Calu3 (cell line): ENCODE results near the gene TBL1X. TPM values are rescaled to one million over a fixed set of nuclear protein-coding genes. Genes with fewer than 3 reads are reported as not detected.

Experiments used
- BruUV-seq: library from RNA; stranded (reverse); fragments of 400-500 nt; replicated peaks from 2 replicates; lab custom pipeline; 2021; lab: Mats Ljungman, UMichigan
- CTCF ChIA-PET: fragments of 300-600 bp; sonication (Branson Sonifier 250); formaldehyde crosslinking; loops from one replicate; lab custom pipeline; 2022; ENCODE audit warnings: antibody characterized with exemption; lab: Charles Lee
- DNase-seq: peaks from one replicate; pipeline ENCODE4 v3.0.0; 2022
- H3K27ac Mint-ChIP-seq: one replicate; pipeline ENCODE4 v1.8.0; 2022; ENCODE audit warnings: mixed read lengths; ENCODE audit not compliant: unreplicated experiment
- H3K27me3 Mint-ChIP-seq: one replicate; pipeline ENCODE4 v1.8.0; 2022; ENCODE audit warnings: mixed read lengths; ENCODE audit not compliant: unreplicated experiment
- H3K36me3 Mint-ChIP-seq: one replicate; pipeline ENCODE4 v1.8.0; 2022; ENCODE audit warnings: mild to moderate bottlenecking, moderate library complexity, mixed read lengths; ENCODE audit not compliant: insufficient read depth, unreplicated experiment
- H3K4me1 Mint-ChIP-seq: one replicate; pipeline ENCODE4 v1.8.0; 2022; ENCODE audit warnings: mild to moderate bottlenecking, low read depth, mixed read lengths; ENCODE audit not compliant: unreplicated experiment
- H3K4me3 Mint-ChIP-seq: one replicate; pipeline ENCODE4 v1.8.0; 2022; ENCODE audit warnings: mild to moderate bottlenecking, low read depth, moderate library complexity, mixed read lengths; ENCODE audit not compliant: unreplicated experiment
- H3K9me3 Mint-ChIP-seq: one replicate; pipeline ENCODE4 v1.8.0; 2022; ENCODE audit warnings: low read depth, mixed read lengths; ENCODE audit not compliant: unreplicated experiment
- intact Hi-C: fragments of 100-400 bp; cut with micrococcal nuclease; formaldehyde crosslinking; loops from one replicate; pipeline ENCODE4 v1.10.0; 2022; ENCODE audit not compliant: unreplicated experiment
- total RNA-seq: library from RNA; stranded (reverse); gene quantifications from 2 replicates; pipeline ENCODE4 v1.2.3, GENCODE V29; 2022
- TF ChIP-seq, protein P1 (sequence below): fragments of 200-600 bp; IDR thresholded peaks from one replicate; pipeline ENCODE4 v1.8.0; 2022; ENCODE audit warnings: antibody characterized with exemption; ENCODE audit not compliant: unreplicated experiment

TBL1X gene
- total RNA-seq, 1 experiment from 2014 or later: 25.0 TPM

DNA sequence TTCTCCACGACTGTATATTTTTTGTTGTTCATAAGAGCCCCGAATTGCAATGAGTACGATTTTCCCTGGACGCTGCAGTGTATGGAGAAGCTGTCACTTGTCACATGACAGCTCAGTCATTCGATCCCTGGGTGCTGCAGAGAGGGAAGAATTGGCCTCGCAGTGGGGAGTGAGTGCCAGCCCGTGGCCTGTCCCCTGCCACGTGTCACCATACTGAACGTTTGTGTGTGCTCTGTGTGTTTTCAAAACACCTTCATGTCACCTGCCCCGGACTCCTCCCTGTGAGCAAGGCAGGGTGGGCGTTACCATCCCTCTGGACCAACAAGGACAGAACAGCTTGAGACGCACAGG lies 77.9 kb downstream of the TBL1X start:
- Mint-ChIP-seq H3K9me3 (no peaks in the 10 kb centered on the region), H3K4me1 (no peaks in the 10 kb centered on the region)
- intact Hi-C loops: no loop called here

DNA sequence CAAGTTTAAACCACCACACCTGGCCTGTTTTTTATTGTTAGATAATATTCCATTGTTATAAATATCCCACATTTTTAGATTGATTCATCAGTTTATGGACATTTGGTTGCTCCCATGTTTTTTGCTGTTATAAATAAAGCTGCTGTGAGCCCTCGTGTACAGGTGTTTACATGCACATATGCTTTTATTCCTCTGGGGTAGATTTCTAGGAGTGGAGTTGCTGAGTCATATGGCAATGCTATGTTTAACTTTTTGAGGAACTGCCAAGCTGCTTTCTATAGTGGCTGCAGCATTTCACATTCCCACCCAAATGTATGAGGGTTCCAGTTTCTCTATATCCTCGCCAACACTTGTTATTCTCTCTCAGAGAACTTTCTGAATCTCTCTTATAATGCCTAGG lies 90.5 kb downstream of the TBL1X start:
- TF ChIP-seq, protein P1, sequence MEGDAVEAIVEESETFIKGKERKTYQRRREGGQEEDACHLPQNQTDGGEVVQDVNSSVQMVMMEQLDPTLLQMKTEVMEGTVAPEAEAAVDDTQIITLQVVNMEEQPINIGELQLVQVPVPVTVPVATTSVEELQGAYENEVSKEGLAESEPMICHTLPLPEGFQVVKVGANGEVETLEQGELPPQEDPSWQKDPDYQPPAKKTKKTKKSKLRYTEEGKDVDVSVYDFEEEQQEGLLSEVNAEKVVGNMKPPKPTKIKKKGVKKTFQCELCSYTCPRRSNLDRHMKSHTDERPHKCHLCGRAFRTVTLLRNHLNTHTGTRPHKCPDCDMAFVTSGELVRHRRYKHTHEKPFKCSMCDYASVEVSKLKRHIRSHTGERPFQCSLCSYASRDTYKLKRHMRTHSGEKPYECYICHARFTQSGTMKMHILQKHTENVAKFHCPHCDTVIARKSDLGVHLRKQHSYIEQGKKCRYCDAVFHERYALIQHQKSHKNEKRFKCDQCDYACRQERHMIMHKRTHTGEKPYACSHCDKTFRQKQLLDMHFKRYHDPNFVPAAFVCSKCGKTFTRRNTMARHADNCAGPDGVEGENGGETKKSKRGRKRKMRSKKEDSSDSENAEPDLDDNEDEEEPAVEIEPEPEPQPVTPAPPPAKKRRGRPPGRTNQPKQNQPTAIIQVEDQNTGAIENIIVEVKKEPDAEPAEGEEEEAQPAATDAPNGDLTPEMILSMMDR: no peak
- H3K27ac Mint-ChIP-seq: no peak overlapping the region
- no peaks in the 10 kb centered on the region for H3K4me1 Mint-ChIP-seq
- no peaks in the 10 kb centered on the region for H3K36me3 Mint-ChIP-seq
- H3K27me3 Mint-ChIP-seq: no peaks in the 10 kb centered on the region
- BruUV-seq: no TSS peak
- CTCF ChIA-PET: interaction anchor here (0.7 kb wide), 1 partner anchor 203 kb away, joined by 3 read pairs; no protein-coding TSS in a partner anchor
- H3K4me3 Mint-ChIP-seq: no peak overlapping the region
- intact Hi-C loops: no loop called here
- no peak for DNase-seq
- no peaks in the 10 kb centered on the region for H3K9me3 Mint-ChIP-seq

More for the DNA sequence above, 77.9 kb downstream of the TBL1X start:
- H3K36me3 Mint-ChIP-seq: peaks cover 5% of the 10 kb centered on the region
- no peak overlapping the region for H3K27ac Mint-ChIP-seq
- BruUV-seq: no TSS peak
- TF ChIP-seq, protein P1: no peak
- no peak overlapping the region for H3K4me3 Mint-ChIP-seq
- CTCF ChIA-PET: no interaction called here
- no peaks in the 10 kb centered on the region for H3K27me3 Mint-ChIP-seq
- no peak for DNase-seq

DNA sequence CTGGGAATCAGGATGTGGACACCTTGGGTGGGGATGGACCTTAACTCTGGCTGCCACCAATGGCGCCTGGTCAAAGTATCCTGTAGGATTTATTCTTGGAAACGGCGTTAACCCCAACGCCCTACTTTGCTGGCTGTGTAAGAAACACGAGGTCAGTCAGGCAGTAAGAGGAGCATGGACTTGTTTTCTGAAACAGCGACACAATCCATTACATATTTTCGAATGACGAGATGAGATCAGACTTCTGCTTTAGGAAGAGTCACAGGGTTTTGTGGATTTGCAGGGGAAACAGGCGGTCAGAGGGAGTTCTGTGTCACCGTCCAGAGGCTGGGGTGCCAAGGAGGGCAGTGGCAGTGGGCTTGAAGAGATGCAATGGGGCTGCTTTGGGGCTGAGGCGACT lies 92.2 kb downstream of the TBL1X start:
- Mint-ChIP-seq H3K4me3 (no peak overlapping the region), H3K9me3 (no peaks in the 10 kb centered on the region), H3K27me3 (no peaks in the 10 kb centered on the region), H3K4me1 (peaks cover 6% of the 10 kb centered on the region), H3K36me3 (no peaks in the 10 kb centered on the region), H3K27ac (no peak overlapping the region)
- intact Hi-C loops: no loop called here
- TF ChIP-seq, protein P1: no peak
- BruUV-seq: no TSS peak
- CTCF ChIA-PET: no interaction called here
- DNase-seq: no peak

DNA sequence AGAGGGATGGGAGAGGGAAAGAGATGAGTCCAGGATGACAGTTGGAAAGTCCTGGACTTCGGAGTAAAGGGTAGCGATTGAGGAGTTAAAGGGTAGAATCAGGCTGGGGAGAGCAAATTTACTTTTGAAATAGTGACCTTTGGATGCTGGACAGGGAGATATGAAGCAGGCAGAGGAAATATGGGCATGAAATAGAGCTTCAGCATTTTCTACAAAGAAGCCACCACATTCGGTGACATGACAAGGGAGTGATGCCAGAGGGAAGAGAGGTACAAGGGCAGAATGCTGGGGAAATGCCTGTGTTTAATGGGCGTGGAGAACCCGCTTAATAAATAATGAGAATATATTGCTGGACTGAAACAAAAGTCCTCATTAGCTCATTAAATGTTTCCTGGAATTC lies 92.7 kb downstream of the TBL1X start:
- BruUV-seq: no TSS peak
- CTCF ChIA-PET: no interaction called here
- H3K27ac Mint-ChIP-seq: no peak overlapping the region

More for the DNA sequence above, 92.7 kb downstream of the TBL1X start:
- Mint-ChIP-seq H3K4me3 (no peak overlapping the region), H3K9me3 (no peaks in the 10 kb centered on the region), H3K36me3 (no peaks in the 10 kb centered on the region), H3K27me3 (no peaks in the 10 kb centered on the region), H3K4me1 (peaks cover 7% of the 10 kb centered on the region)
- no peak for DNase-seq
- intact Hi-C loops: no loop called here
- TF ChIP-seq, protein P1: no peak
